Body of pancreas (tissue), 4 donors: Measurements from ENCODE around the gene SVEP1. TPM values are rescaled to one million over a fixed set of nuclear protein-coding genes. Genes with fewer than 3 reads are reported as not detected.

Experiments used
- ATAC-seq: fragments of 150-250 bp; one replicate; pipeline ENCODE4 v1.9.1; 2016
- DNase-seq, 4 donors: peaks; one replicate each; pipeline ENCODE4 v3.0.0-alpha.2; 2019
- H3K27ac ChIP-seq, 4 donors: fragments of 200-600 bp; sonication (generic); 1 replicate in 3 of 4; 2 replicates in 1 of 4; pipeline versions ENCODE4 v1.5.1 to v1.6.1; 2016 to 2019; ENCODE audit warnings: mild to moderate bottlenecking in 1 of 4, mixed read lengths in 1 of 4, moderate library complexity in 1 of 4
- H3K27me3 ChIP-seq, 2 donors: fragments of 200-600 bp; sonication (generic); one replicate each; pipeline ENCODE4 v1.6.0; 2016; ENCODE audit warnings: mild to moderate bottlenecking in 1 of 2
- H3K36me3 ChIP-seq, 2 donors: fragments of 200-600 bp; sonication (generic); replicated peaks in 1 of 2; 2 replicates each; pipeline ENCODE4 v1.5.1; 2016; ENCODE audit warnings: low read depth in 2 of 2; ENCODE audit not compliant: insufficient read depth in 1 of 2
- H3K4me1 ChIP-seq: fragments of 200-600 bp; sonication (generic); one replicate; pipeline ENCODE4 v1.6.0; 2016
- H3K4me3 ChIP-seq, 2 donors: fragments of 200-600 bp; sonication (generic); 1 replicate in 1 of 2; 2 replicates in 1 of 2; pipeline ENCODE4 v1.5.1; 2016 to 2019
- H3K9me3 ChIP-seq, 3 donors: fragments of 200-600 bp; sonication (generic); 1 replicate in 2 of 3; 2 replicates in 1 of 3; pipeline ENCODE4 v1.5.1; 2016
- CTCF ChIP-seq, 7 experiments: fragments of 450-650 bp in 4 of 7; fragments of 200-600 bp in 3 of 7; sonication (generic) in 3 of 7; IDR thresholded peaks; one replicate each; pipeline ENCODE4 v1.5.1; 2016 to 2019; ENCODE audit warnings: antibody characterized with exemption in 7 of 7
- POLR2A ChIP-seq, 3 donors: fragments of 450-650 bp; IDR thresholded peaks; one replicate each; pipeline ENCODE4 v1.6.1; 2016; ENCODE audit warnings: antibody characterized with exemption in 3 of 3, mild to moderate bottlenecking in 2 of 3
- WGBS, 2 donors: methylation state at CpG; one replicate each; pipeline ENCODE4 v1.1.5; 2017; 5-methylcytosine and 5-hydroxymethylcytosine counted together
- intact Hi-C: fragments of 100-400 bp; cut with DNase I; formaldehyde crosslinking; loops from one replicate; pipeline ENCODE4 v1.15.1; 2023
- total RNA-seq, 2 donors: library from RNA; depleted of rRNA; stranded (reverse); fragments of >200 nt; gene quantifications; one replicate each; pipeline ENCODE4 v1.1.0, GENCODE V29; 2016

SVEP1 gene
- total RNA-seq, 2 donors from 2014 or later = 23.7 to 34.0 TPM

- ATAC-seq = no peak
- no peaks in the 10 kb centered on the region for H3K4me1 ChIP-seq
- H3K4me3 ChIP-seq = no peak overlapping the region
- no peak for DNase-seq
- no peaks in the 10 kb centered on the region for H3K27me3 ChIP-seq
- no peaks in the 10 kb centered on the region for H3K36me3 ChIP-seq
- intact Hi-C loops = no loop called here
- 78 to 97% methylated on average over 3 of the region's 3 CpGs for WGBS, 2 donors
- H3K27ac ChIP-seq = no peak overlapping the region
- no peaks in the 10 kb centered on the region for H3K9me3 ChIP-seq
- TF ChIP-seq CTCF (IDR thresholded peaks at IDR 0.05) (no peak), POLR2A (IDR thresholded peaks at IDR 0.05) (no peak)
Measured at GRCh38 chr9:110432253-110432652, 147.3 kb downstream of the SVEP1 start.

- Histone ChIP-seq H3K27me3 (no peaks in the 10 kb centered on the region), H3K36me3 (no peaks in the 10 kb centered on the region), H3K27ac (no peak overlapping the region), H3K4me1 (no peaks in the 10 kb centered on the region), H3K4me3 (no peak overlapping the region), H3K9me3 (no peaks in the 10 kb centered on the region)
- TF ChIP-seq POLR2A (IDR thresholded peaks at IDR 0.05) (no peak), CTCF (IDR thresholded peaks at IDR 0.05) (no peak)
- intact Hi-C loops = no loop called here
- ATAC-seq (no peak), DNase-seq (no peak)
- WGBS, 2 donors = 65 to 73% methylated on average over 1 of the region's 1 CpG
Measured at GRCh38 chr9:110429453-110429852, 150.1 kb downstream of the SVEP1 start.

- DNase-seq = peak; percentile 32 to 63 (median 46)
- no peaks in the 10 kb centered on the region for H3K27me3 ChIP-seq
- H3K27ac ChIP-seq = no peak overlapping the region
- H3K36me3 ChIP-seq = no peaks in the 10 kb centered on the region
- TF ChIP-seq CTCF (IDR thresholded peaks at IDR 0.05) (peak in 6 of 7 experiments; percentile 30 to 49 (median 37)), POLR2A (IDR thresholded peaks at IDR 0.05) (no peak)
- WGBS, 2 donors = 23 to 32% methylated on average over 7 of the region's 7 CpGs
- no peak overlapping the region for H3K4me3 ChIP-seq
- no peak for ATAC-seq
- no peaks in the 10 kb centered on the region for H3K9me3 ChIP-seq
- no peaks in the 10 kb centered on the region for H3K4me1 ChIP-seq
- intact Hi-C loops = no loop called here
Measured at GRCh38 chr9:110427497-110428104, 151.9 kb downstream of the SVEP1 start.

GRCh38 chr9:110426052-110426709 is 153.4 kb downstream of the SVEP1 start:
- Histone ChIP-seq H3K36me3 (no peaks in the 10 kb centered on the region), H3K9me3 (no peaks in the 10 kb centered on the region), H3K27ac (no peak overlapping the region), H3K27me3 (no peaks in the 10 kb centered on the region), H3K4me1 (no peaks in the 10 kb centered on the region), H3K4me3 (no peak overlapping the region)
- DNase-seq = no peak
- intact Hi-C loops = no loop called here
- no peak for ATAC-seq
- TF ChIP-seq POLR2A (IDR thresholded peaks at IDR 0.05) = no peak
- peak in 3 of 7 experiments; percentile 16 to 23 (median 21) for TF ChIP-seq CTCF (IDR thresholded peaks at IDR 0.05)
- whole genome bisulfite sequencing, 2 donors = 71 to 75% methylated on average over 2 of the region's 2 CpGs

GRCh38 chr9:110414471-110414870 is 165.1 kb downstream of the SVEP1 start:
- ATAC-seq = no peak
- H3K4me3 ChIP-seq = no peak overlapping the region
- intact Hi-C loops = no loop called here
- TF ChIP-seq POLR2A (IDR thresholded peaks at IDR 0.05) (no peak), CTCF (IDR thresholded peaks at IDR 0.05) (no peak)
- no peaks in the 10 kb centered on the region for H3K4me1 ChIP-seq
- H3K9me3 ChIP-seq = no peaks in the 10 kb centered on the region
- no peaks in the 10 kb centered on the region for H3K27me3 ChIP-seq
- no peak overlapping the region for H3K27ac ChIP-seq
- no peaks in the 10 kb centered on the region for H3K36me3 ChIP-seq
- WGBS, 2 donors = 64% methylated on average over 2 of the region's 2 CpGs
- no peak for DNase-seq
